ENCODE measurements around the gene IPO4. TPM values are rescaled to one million over a fixed set of nuclear protein-coding genes. Genes with fewer than 3 reads are reported as not detected.
A peak's percentile ranks its signal among the peaks of the same experiment; 100 is the strongest.

Gene IPO4
- total RNA-seq (2021): 150 and 157 TPM in 2 replicates
- Bru-seq, nascent RNA: percentile 72 among the genes with signal in this experiment
- BruChase-seq, experiment 1, labeled RNA remaining after a 2-hour chase: percentile 72 among the genes with signal in this experiment
- BruChase-seq, experiment 2, labeled RNA remaining after a 6-hour chase: percentile 89 among the genes with signal in this experiment
- long read RNA-seq, transcript IPO4-201 (30 exons, 3,646 nt): major isoform, 124 of 161 reads
- long read RNA-seq, partial matches to known transcripts: 17 of 161 reads
- long read RNA-seq, other reads (novel, unspliced or antisense): 20 of 161 reads

GRCh38 chr14:24188251-24189058, at the start of gene IPO4:
IPO4 (minus strand) TSS chr14:24188816; CDS start chr14:24188787, 29 bp downstream.
- CTCF ChIA-PET: no interaction called here
- Histone ChIP-seq H3K4me1 (ENCODE audit: insufficient read depth, low read length, poor library complexity, severe bottlenecking) (peaks cover 9% of the 10 kb centered on the region), H3K4me3 (ENCODE audit: low read depth, low read length, poor library complexity, severe bottlenecking) (peak within 1 kb of the TSS; percentile 79), H3K9me3 (ENCODE audit: low read depth, low read length, poor library complexity, severe bottlenecking) (no peaks in the 10 kb centered on the region), H3K36me3 (ENCODE audit: insufficient read depth, low read length, poor library complexity, severe bottlenecking) (peaks cover 41% of the 10 kb centered on the region), H3K27me3 (replicated peaks; ENCODE audit: insufficient read depth, low read depth, low read length, poor library complexity) (no peaks in the 10 kb centered on the region), H3K27ac (ENCODE audit: low read depth, low read length, poor library complexity, severe bottlenecking) (peak within 1 kb of the TSS; percentile 88)
- BruUV-seq (replicated peaks): no TSS peak
- TF ChIP-seq EZH2 (IDR thresholded peaks at IDR 0.05; ENCODE audit: borderline replicate concordance, low read depth, low read length, poor library complexity, severe bottlenecking) (no peak), CTCF (conservative IDR thresholded peaks at IDR 0.05; ENCODE audit: low read depth, low read length) (no peak)
- POLR2A ChIA-PET (ENCODE audit: low non-redundant PET): interaction anchor here (0.6 kb wide), 1 partner anchor 123 kb away, joined by 5 read pairs; the partner anchor contains the start of gene LTB4R
- intact Hi-C loops (cut with micrococcal nuclease; ENCODE audit: unreplicated experiment): loop anchor here (5.0 kb wide), 1 partner anchor 41 kb away; the partner anchor contains the start of genes PSME2 and RNF31
- peak; percentile 99 for DNase-seq (ENCODE audit: low spot score)

GRCh38 chr14:24238123-24238522, 49.5 kb upstream of the IPO4 start:
- no TSS peak for BruUV-seq (replicated peaks)
- peaks cover 60% of the 10 kb centered on the region for H3K36me3 ChIP-seq (ENCODE audit: insufficient read depth, low read length, poor library complexity, severe bottlenecking)
- H3K27ac ChIP-seq (ENCODE audit: low read depth, low read length, poor library complexity, severe bottlenecking): no peak overlapping the region
- CTCF ChIA-PET: interaction anchor here (1.4 kb wide), 1 partner anchor 59 kb away, joined by 4 read pairs; no protein-coding TSS in a partner anchor
- POLR2A ChIA-PET (ENCODE audit: low non-redundant PET): no interaction called here
- intact Hi-C loops (cut with micrococcal nuclease; ENCODE audit: unreplicated experiment): no loop called here
- H3K4me3 ChIP-seq (ENCODE audit: low read depth, low read length, poor library complexity, severe bottlenecking): no peak overlapping the region
- DNase-seq (ENCODE audit: low spot score): no peak
- no peak for TF ChIP-seq EZH2 (IDR thresholded peaks at IDR 0.05; ENCODE audit: borderline replicate concordance, low read depth, low read length, poor library complexity, severe bottlenecking)
- no peak for TF ChIP-seq CTCF (conservative IDR thresholded peaks at IDR 0.05; ENCODE audit: low read depth, low read length)
- no peaks in the 10 kb centered on the region for H3K27me3 ChIP-seq (replicated peaks; ENCODE audit: insufficient read depth, low read depth, low read length, poor library complexity)
- peaks cover 16% of the 10 kb centered on the region for H3K4me1 ChIP-seq (ENCODE audit: insufficient read depth, low read length, poor library complexity, severe bottlenecking)
- H3K9me3 ChIP-seq (ENCODE audit: low read depth, low read length, poor library complexity, severe bottlenecking): no peaks in the 10 kb centered on the region

- TF ChIP-seq CTCF (conservative IDR thresholded peaks at IDR 0.05; ENCODE audit: low read depth, low read length) (no peak), EZH2 (IDR thresholded peaks at IDR 0.05; ENCODE audit: borderline replicate concordance, low read depth, low read length, poor library complexity, severe bottlenecking) (no peak)
- no peak for DNase-seq (ENCODE audit: low spot score)
- POLR2A ChIA-PET (ENCODE audit: low non-redundant PET): no interaction called here
- Histone ChIP-seq H3K4me3 (ENCODE audit: low read depth, low read length, poor library complexity, severe bottlenecking) (no peak overlapping the region), H3K27me3 (replicated peaks; ENCODE audit: insufficient read depth, low read depth, low read length, poor library complexity) (no peaks in the 10 kb centered on the region), H3K4me1 (ENCODE audit: insufficient read depth, low read length, poor library complexity, severe bottlenecking) (peaks cover 13% of the 10 kb centered on the region), H3K27ac (ENCODE audit: low read depth, low read length, poor library complexity, severe bottlenecking) (no peak overlapping the region), H3K9me3 (ENCODE audit: low read depth, low read length, poor library complexity, severe bottlenecking) (no peaks in the 10 kb centered on the region), H3K36me3 (ENCODE audit: insufficient read depth, low read length, poor library complexity, severe bottlenecking) (peaks cover 60% of the 10 kb centered on the region)
- CTCF ChIA-PET: interaction anchor here (1.4 kb wide), 1 partner anchor 60 kb away, joined by 4 read pairs; no protein-coding TSS in a partner anchor
- BruUV-seq (replicated peaks): no TSS peak
- intact Hi-C loops (cut with micrococcal nuclease; ENCODE audit: unreplicated experiment): no loop called here
Observed at GRCh38 chr14:24237463-24237955, 48.9 kb upstream of the IPO4 start.
